Measurements from ENCODE around the gene E2F3.

DNA sequence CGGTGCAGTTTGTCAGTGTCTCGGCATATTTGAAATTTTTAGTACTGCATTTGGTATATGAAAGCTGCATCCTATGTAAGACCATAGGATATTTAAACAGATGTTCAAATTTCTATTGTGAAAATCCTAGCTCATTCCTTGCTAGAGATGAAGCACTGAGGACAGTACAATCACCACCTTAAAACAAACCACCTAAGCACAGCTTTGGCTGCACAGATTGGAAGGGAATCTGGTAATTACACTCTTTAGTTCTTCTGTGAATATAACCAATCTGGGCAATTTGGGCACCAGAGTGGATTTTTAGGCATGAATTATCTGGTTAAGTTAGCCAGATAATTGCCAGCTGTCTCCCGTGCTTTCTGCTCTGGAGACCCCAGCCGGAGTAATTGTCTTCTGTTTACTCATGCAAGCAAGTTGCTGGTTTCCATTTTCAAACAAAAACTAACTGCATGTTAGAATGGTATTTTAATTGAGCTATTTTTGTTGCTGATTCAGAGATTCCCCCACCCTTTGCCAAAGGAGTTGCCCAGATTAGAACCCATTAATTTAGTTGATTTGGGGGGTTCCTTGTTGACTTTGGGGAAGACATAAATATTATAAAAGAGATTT is 36.9 kb downstream of the E2F3 start:
- no peak for TF ChIP-seq ZNF274 (IDR thresholded peaks at IDR 0.05; ENCODE audit: low read depth, low read length)
- TF ChIP-seq SUZ12 (IDR thresholded peaks at IDR 0.05; ENCODE audit: extremely low read depth, insufficient read depth, insufficient read length): no peak
